DMS114 treated with DMSO at 0.1 percent for 48 hours (cell line): Measurements from ENCODE around the gene PFAS.

Source experiments
- DNase-seq: peaks from one replicate; lab custom pipeline; 2025; ENCODE audit not compliant: unreplicated experiment; lab: John Stamatoyannopoulos, UW

The PFAS gene

GRCh38 chr17:8267480-8268147 lies 18.5 kb downstream of the PFAS start:
- DNase-seq, result no peak

GRCh38 chr17:8268550-8269298 lies 19.6 kb downstream of the PFAS start:
- DNase-seq, result no peak

GRCh38 chr17:8272421-8272820 lies 23.3 kb downstream of the PFAS start:
- no peak for DNase-seq

GRCh38 chr17:8273884-8274444 lies 24.9 kb downstream of the PFAS start:
- DNase-seq, result no peak

- no peak for DNase-seq
Observed at GRCh38 chr17:8274816-8275215, 25.7 kb downstream of the PFAS start.

GRCh38 chr17:8275421-8276290 lies 26.6 kb downstream of the PFAS start:
- no peak for DNase-seq

GRCh38 chr17:8277317-8277716 lies 28.2 kb downstream of the PFAS start:
- no peak for DNase-seq

GRCh38 chr17:8282345-8282744 lies 33.3 kb downstream of the PFAS start:
- DNase-seq, result no peak

- no peak for DNase-seq
Observed at GRCh38 chr17:8283356-8283755, 34.3 kb downstream of the PFAS start.

GRCh38 chr17:8284126-8284525 lies 35.0 kb downstream of the PFAS start:
- no peak for DNase-seq

- DNase-seq, result no peak
Observed at GRCh38 chr17:8285270-8286181, 36.4 kb downstream of the PFAS start.

GRCh38 chr17:8287651-8288335 lies 38.7 kb downstream of the PFAS start:
- no peak for DNase-seq

GRCh38 chr17:8288336-8289102 lies 39.4 kb downstream of the PFAS start, which contains the start of gene RANGRF:
TSS of gene RANGRF (plus strand) at chr17:8288670. CDS start at chr17:8288789, 119 bp downstream.
- peak; percentile 75 for DNase-seq

GRCh38 chr17:8289103-8289397 lies 40.0 kb downstream of the PFAS start:
- DNase-seq, result no peak

GRCh38 chr17:8290043-8290442 lies 41.0 kb downstream of the PFAS start:
- DNase-seq, result peak; percentile 20

GRCh38 chr17:8292639-8293395 lies 43.7 kb downstream of the PFAS start:
- no peak for DNase-seq

- no peak for DNase-seq
Observed at GRCh38 chr17:8294361-8294760, 45.3 kb downstream of the PFAS start.

GRCh38 chr17:8294814-8295316 lies 45.8 kb downstream of the PFAS start:
- peak; percentile 74 for DNase-seq
